WTC11 (cell line): ENCODE data around the gene ZNF254.
A peak's percentile ranks its signal among the peaks of the same experiment; 100 is the strongest.

Experiments used
- CREB1 ChIP-seq: sonication (generic); formaldehyde crosslinking; IDR thresholded peaks from 2 replicates; pipeline ENCODE4 v1.8.0; 2023; ENCODE audit warnings: mild to moderate bottlenecking, missing genetic modification reagents
- GABPB1 ChIP-seq: sonication (generic); formaldehyde crosslinking; IDR thresholded peaks from 2 replicates; pipeline ENCODE4 v1.8.1; 2023; ENCODE audit warnings: mild to moderate bottlenecking, missing genetic modification reagents
- MXD4 ChIP-seq: fragments of 250-450 bp; sonication (Bioruptor Pico); IDR thresholded peaks from 2 replicates; pipeline ENCODE4 v1.8.0; 2021; ENCODE audit warnings: mild to moderate bottlenecking, moderate library complexity, borderline replicate concordance
- NR1H2 ChIP-seq: sonication (generic); formaldehyde crosslinking; IDR thresholded peaks from 2 replicates; pipeline ENCODE4 v1.9.0; 2021; ENCODE audit warnings: mild to moderate bottlenecking, moderate library complexity, missing genetic modification reagents
- SP1 ChIP-seq: sonication (generic); formaldehyde crosslinking; conservative IDR thresholded peaks from 2 replicates; pipeline ENCODE4 v1.8.1; 2022; ENCODE audit warnings: missing genetic modification reagents
- TEAD4 ChIP-seq: sonication (generic); formaldehyde crosslinking; IDR thresholded peaks from 2 replicates; pipeline ENCODE4 v1.8.0; 2022; ENCODE audit warnings: mild to moderate bottlenecking, missing genetic modification reagents
- ZNF317 ChIP-seq: sonication (generic); formaldehyde crosslinking; IDR thresholded peaks from 2 replicates; pipeline ENCODE4 v1.8.1; 2023; ENCODE audit warnings: low read depth, mild to moderate bottlenecking, moderate library complexity, missing genetic modification reagents, borderline replicate concordance
- TF ChIP-seq, protein P1 (sequence below): fragments of 200-600 bp; IDR thresholded peaks from 2 replicates; pipeline ENCODE4 v1.8.0; 2022; ENCODE audit warnings: antibody characterized with exemption
- TF ChIP-seq, protein P2 (sequence below): sonication (generic); formaldehyde crosslinking; IDR thresholded peaks from 2 replicates; pipeline ENCODE4 v1.8.1; 2022; ENCODE audit warnings: low read depth, missing genetic modification reagents, borderline replicate concordance
- TF ChIP-seq, protein P3 (sequence below): sonication (generic); formaldehyde crosslinking; IDR thresholded peaks from 2 replicates; pipeline ENCODE4 v1.8.0; 2022; ENCODE audit warnings: mild to moderate bottlenecking, missing genetic modification reagents
- TF ChIP-seq, protein P4 (sequence below): sonication (generic); formaldehyde crosslinking; IDR thresholded peaks from 2 replicates; pipeline ENCODE4 v1.8.0; 2023; ENCODE audit warnings: missing genetic modification reagents, mild to moderate bottlenecking, borderline replicate concordance

DNA sequence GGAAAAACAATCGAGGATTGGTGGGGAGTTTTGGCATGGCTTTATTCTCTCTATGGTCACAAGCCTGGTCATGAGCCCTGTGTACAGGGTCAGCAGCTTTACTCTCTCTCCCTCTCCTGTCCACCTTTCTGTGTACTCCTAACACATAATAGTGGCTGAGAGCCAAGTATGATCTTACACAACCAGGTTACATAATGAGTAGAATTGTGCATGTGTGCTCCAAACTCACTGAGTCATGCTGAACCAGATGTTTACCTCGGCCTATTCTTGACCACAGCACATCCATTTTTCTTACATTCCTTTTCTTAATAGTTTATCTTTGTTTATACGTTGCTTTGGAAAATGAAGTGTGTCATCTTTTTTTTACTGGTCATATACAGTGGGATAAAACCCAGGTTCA is 53.1 kb downstream of the ZNF254 start:
- TF ChIP-seq, protein P1, sequence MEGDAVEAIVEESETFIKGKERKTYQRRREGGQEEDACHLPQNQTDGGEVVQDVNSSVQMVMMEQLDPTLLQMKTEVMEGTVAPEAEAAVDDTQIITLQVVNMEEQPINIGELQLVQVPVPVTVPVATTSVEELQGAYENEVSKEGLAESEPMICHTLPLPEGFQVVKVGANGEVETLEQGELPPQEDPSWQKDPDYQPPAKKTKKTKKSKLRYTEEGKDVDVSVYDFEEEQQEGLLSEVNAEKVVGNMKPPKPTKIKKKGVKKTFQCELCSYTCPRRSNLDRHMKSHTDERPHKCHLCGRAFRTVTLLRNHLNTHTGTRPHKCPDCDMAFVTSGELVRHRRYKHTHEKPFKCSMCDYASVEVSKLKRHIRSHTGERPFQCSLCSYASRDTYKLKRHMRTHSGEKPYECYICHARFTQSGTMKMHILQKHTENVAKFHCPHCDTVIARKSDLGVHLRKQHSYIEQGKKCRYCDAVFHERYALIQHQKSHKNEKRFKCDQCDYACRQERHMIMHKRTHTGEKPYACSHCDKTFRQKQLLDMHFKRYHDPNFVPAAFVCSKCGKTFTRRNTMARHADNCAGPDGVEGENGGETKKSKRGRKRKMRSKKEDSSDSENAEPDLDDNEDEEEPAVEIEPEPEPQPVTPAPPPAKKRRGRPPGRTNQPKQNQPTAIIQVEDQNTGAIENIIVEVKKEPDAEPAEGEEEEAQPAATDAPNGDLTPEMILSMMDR: no peak
- TF ChIP-seq GABPB1 (CRISPR knock-in tag) (peak; percentile 45), TEAD4 (no peak), SP1 (CRISPR knock-in tag) (no peak), NR1H2 (no peak), CREB1 (CRISPR knock-in tag) (no peak), ZNF317 (CRISPR knock-in tag) (no peak), MXD4 (CRISPR knock-in tag) (no peak)
- TF ChIP-seq, protein P2, sequence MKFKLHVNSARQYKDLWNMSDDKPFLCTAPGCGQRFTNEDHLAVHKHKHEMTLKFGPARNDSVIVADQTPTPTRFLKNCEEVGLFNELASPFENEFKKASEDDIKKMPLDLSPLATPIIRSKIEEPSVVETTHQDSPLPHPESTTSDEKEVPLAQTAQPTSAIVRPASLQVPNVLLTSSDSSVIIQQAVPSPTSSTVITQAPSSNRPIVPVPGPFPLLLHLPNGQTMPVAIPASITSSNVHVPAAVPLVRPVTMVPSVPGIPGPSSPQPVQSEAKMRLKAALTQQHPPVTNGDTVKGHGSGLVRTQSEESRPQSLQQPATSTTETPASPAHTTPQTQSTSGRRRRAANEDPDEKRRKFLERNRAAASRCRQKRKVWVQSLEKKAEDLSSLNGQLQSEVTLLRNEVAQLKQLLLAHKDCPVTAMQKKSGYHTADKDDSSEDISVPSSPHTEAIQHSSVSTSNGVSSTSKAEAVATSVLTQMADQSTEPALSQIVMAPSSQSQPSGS (CRISPR knock-in tag): no peak
- TF ChIP-seq, protein P3, sequence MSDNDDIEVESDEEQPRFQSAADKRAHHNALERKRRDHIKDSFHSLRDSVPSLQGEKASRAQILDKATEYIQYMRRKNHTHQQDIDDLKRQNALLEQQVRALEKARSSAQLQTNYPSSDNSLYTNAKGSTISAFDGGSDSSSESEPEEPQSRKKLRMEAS (CRISPR knock-in tag): no peak
- TF ChIP-seq, protein P4, sequence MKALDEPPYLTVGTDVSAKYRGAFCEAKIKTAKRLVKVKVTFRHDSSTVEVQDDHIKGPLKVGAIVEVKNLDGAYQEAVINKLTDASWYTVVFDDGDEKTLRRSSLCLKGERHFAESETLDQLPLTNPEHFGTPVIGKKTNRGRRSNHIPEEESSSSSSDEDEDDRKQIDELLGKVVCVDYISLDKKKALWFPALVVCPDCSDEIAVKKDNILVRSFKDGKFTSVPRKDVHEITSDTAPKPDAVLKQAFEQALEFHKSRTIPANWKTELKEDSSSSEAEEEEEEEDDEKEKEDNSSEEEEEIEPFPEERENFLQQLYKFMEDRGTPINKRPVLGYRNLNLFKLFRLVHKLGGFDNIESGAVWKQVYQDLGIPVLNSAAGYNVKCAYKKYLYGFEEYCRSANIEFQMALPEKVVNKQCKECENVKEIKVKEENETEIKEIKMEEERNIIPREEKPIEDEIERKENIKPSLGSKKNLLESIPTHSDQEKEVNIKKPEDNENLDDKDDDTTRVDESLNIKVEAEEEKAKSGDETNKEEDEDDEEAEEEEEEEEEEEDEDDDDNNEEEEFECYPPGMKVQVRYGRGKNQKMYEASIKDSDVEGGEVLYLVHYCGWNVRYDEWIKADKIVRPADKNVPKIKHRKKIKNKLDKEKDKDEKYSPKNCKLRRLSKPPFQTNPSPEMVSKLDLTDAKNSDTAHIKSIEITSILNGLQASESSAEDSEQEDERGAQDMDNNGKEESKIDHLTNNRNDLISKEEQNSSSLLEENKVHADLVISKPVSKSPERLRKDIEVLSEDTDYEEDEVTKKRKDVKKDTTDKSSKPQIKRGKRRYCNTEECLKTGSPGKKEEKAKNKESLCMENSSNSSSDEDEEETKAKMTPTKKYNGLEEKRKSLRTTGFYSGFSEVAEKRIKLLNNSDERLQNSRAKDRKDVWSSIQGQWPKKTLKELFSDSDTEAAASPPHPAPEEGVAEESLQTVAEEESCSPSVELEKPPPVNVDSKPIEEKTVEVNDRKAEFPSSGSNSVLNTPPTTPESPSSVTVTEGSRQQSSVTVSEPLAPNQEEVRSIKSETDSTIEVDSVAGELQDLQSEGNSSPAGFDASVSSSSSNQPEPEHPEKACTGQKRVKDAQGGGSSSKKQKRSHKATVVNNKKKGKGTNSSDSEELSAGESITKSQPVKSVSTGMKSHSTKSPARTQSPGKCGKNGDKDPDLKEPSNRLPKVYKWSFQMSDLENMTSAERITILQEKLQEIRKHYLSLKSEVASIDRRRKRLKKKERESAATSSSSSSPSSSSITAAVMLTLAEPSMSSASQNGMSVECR (CRISPR knock-in tag): no peak
